HG03025 (cell line): ENCODE results near the gene LIN28B.
A peak's percentile ranks its signal among the peaks of the same experiment; 100 is the strongest.
"Not testable (repeated sequence)": the region's sequence is repeated elsewhere in the genome, so short reads cannot be mapped to it uniquely, and the experiment has no call there.

Experiments used
- ATAC-seq: cut with Tn5 transposase; IDR thresholded peaks from one replicate; pipeline ENCODE4 v1.9.1; 2021; ENCODE audit warnings: mild to moderate bottlenecking, moderate library complexity; ENCODE audit not compliant: unreplicated experiment, low FRiP score

Gene LIN28B

DNA sequence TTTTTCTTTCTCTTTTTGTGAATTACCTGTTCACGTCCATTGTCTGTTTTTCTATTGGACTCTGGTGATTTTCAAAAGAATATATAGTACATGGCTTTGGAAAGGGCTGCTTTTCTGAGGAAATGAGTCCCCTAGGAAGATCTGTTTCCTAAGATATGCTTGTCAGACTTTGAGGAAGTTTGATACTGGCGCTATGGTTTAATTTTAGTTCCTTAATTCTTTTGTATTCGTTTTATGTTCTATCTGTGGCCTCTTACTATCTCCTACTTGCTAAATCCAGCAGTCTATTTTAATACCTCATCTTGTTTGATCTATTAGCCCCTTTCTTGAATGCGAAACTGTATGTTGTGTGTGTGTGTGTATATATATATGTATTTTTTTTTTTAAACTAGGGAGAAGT, 101.9 kb downstream of the LIN28B start:
- no peak for ATAC-seq

DNA sequence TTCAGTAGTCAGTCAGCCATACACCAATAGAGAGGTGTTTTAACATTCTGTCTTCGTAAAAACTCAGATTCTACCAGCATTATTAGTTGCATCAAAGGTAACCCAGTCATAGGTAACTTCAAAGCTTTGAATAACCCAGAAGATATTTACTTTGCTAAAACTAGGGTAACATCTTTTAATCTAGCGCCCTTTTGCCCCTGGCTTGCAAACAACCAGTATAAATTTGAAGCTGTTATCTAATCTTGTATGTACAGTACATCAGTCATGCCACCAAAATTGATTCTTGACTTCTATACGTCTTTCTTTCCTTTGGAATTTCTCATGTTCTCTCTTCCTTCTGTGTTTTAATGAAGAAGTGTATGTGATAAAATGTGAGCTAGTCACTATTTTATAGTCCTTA, 109.3 kb downstream of the LIN28B start:
- no peak for ATAC-seq

DNA sequence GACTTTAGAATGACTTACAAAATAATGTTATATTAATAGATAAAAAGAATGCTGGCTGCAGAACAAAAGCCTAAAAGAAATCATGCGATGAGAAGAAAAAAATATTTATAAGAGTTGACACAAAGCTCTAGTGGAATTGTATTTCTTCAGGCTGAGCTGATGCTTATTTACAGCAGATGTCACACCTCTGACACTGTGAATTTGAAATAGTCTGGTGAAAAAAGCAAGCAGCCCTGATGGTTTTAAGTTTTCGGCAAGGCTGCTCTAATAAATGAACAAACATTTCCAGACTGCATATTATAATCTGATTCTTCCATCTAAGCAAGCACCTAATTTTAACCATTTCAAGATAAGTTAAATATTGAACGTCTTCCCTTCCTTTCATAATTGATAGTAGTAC, 109.9 kb downstream of the LIN28B start:
- ATAC-seq = no peak

DNA sequence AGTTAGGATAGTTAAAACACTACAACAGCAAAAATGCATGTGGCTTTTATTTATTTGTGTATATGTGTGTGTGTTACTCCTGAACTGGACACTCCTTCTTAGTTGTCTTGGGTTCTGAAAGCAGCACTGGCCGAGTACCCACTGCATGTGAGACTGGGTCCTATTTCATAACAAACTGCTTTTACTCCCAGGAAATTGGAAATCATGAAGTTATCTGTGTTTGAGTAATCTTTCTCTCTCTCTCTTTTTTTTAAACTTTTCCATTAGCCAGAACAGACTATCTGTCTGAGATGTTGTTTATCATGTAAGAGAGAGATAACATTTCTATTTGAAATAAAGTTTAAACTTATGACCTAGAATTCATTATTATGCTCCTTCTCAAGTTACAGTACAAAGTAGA, 110.4 kb downstream of the LIN28B start:
- ATAC-seq = no peak

DNA sequence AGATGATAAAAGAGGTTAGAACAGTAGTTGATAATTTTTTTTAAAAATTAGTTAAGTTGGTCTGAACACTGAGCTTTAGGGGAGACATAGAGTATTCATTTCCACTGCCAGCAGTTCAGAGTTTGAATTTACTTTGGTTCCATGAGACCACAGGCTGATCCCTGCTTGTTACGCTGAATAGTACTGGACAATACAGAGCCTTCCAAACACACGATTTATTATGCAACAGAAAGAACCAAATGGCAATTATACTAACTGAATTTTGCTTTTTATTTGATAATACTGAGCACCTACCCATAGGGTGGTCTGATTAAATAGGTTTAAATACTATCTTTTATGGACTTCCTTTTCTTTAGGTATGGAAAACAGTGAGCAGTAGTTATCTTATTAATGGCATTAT, 111.5 kb downstream of the LIN28B start:
- ATAC-seq = no peak

DNA sequence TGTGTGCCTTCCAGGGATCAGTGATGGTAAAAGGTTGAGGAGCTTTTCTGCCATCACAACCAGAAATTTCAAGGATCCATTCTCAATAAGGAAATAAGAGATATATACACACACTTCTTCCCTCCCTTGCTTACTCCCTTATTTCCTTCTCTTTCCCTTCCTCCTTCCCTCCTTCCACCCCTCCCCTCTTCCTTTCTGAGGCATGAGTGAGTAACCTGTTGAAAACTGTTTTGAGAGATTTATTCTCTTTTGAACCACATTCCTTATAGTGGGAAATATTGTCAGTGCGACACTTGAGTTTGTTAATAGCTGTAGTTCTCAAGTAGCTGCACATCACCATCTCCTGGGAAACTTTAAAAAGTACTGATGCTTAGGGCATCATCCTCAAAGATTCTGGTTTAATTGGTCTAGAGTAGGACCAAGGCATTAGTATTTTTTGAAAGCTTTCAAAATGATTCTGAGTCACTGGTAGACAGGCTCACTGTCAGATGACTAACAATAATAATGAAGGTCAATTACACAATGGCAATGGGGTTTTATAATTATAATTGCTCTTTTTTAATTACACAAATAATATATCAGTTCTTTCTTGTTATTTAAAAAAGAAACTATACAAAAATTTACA, 113.0 kb downstream of the LIN28B start:
- ATAC-seq = no peak

DNA sequence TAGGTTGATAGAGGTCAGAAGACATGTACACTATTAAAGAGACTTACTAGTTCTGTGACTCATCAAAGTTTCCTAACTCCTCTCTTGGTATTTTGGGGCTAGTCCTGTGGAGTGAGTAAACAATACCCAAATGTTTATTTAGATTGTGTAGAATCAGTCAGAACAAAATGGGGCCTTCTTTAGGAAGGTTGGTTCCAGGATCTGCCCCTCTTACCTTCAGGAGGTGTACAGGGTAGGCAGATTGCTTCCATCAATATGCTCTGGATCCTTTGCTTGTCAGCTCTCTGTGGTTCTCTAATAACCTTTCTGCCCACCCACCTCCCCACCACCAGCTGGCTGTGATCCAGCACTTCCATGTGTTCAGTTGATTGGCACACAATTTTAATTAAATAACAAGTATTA, 115.9 kb downstream of the LIN28B start:
- ATAC-seq = no peak

DNA sequence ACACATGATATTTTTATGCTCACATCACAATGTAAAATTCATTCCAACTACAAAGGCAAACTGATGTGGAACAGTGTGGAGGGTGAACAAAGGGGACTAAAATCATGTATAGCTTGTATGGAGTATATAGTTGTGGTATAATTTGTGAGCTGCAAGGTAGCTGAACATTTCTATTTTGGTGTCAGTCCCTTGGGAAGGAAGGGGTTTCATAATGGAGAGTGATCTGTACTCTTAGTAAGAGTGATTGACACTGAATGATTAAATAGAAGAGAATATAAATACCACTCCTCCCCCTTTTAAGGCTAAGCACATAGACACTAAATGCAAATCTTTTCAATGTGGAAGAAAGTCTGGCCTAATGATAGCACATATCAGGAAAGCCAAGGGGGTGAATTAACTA, 118.3 kb downstream of the LIN28B start:
- ATAC-seq = no peak

DNA sequence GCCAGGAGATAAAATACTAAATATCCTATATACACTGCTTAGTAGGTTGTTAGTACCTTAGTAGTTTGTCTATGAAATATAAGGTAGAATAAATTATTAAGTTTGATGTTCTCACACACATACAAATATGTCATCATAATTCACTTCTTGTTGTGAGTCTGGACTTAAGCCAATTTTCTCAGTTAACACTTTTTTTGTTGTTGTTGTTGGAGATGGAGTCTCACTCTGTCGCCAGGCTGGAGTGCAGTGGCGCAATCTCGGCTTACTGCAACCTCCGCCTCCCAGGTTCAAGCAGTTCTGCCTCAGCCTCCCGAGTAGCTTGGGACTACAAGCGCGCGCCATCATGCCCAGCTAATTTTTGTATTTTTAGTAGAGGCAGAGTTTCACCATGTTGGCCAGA, 119.5 kb downstream of the LIN28B start:
- not testable (repeated sequence) for ATAC-seq

DNA sequence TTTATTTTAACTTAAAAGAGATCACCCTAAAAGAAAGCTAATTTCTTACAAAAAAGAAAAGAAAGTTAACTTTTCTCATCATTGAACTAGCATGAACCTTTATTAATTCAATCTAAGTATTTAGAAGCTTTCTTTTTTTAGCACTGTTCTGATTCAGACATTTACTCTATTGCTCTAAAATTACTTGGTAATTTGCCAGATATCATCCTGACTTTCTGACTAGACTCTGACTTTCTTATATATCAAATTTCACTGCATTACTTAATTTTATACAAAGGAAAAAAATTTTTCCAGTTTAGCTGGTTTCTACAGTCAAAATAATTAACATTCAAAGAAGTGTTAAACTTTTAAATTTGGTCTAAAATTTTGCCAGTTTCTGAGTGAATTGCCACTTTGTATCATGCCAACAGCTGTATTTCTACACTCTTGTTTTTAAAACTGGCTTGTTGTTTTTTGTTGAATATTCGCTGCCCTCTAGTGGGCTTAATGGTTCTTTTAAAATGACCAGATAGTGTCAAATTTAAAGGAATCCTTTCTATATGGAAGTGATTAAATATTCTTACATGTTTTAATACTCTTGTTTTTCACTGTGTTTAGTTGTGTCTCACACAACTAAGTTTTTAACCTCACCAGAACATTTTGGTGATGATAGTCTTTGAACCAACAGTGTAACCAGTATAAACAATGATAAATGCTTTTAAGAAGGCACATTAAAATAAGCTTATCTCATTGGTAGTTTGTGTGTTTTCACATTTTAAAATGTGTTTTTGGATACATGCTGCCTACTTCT, 120.9 kb downstream of the LIN28B start:
- ATAC-seq = no peak

DNA sequence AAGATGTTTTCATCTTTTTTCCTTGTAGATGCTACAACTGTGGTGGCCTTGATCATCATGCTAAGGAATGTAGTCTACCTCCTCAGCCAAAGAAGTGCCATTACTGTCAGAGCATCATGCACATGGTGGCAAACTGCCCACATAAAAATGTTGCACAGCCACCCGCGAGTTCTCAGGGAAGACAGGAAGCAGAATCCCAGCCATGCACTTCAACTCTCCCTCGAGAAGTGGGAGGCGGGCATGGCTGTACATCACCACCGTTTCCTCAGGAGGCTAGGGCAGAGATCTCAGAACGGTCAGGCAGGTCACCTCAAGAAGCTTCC, 121.4 kb downstream of the LIN28B start:
- ATAC-seq = no peak

DNA sequence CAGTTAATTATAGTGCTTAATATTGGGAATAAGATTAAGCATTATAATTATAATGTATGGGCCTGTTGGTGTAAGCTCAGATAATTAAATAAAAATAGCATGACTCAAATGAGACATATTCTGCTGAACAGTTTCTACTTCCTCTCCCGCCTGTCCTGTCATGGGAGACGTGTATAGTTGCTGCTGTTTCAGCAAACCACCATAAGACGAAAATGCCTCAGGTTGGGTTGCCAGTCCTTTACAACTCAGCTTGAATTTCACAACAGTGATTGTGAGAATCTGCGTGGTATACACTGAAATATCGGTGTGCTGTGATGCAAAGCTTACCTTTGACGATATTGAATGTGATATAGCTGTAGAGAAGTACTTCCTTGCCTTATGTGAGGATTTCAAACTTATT, 123.4 kb downstream of the LIN28B start:
- no peak for ATAC-seq

DNA sequence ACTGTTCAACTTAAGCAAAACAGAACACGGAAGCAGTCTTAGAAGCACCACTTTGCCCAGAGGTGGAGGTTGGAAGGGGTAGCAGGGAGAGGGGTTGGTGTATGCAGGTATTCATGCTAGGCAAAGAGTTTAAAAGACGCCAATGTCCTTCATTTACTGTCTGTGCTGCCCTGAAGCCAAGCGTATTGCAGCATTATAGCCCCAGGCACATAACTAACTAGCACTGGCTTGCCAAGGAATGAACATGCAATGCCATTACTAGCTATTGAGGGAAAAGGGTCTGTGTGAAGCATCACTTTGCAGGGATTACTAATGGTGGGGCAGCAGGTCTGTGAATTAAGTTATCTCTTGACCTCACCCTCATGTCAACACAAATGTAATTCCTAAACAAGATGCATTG, 124.8 kb downstream of the LIN28B start:
- ATAC-seq = not testable (repeated sequence)

DNA sequence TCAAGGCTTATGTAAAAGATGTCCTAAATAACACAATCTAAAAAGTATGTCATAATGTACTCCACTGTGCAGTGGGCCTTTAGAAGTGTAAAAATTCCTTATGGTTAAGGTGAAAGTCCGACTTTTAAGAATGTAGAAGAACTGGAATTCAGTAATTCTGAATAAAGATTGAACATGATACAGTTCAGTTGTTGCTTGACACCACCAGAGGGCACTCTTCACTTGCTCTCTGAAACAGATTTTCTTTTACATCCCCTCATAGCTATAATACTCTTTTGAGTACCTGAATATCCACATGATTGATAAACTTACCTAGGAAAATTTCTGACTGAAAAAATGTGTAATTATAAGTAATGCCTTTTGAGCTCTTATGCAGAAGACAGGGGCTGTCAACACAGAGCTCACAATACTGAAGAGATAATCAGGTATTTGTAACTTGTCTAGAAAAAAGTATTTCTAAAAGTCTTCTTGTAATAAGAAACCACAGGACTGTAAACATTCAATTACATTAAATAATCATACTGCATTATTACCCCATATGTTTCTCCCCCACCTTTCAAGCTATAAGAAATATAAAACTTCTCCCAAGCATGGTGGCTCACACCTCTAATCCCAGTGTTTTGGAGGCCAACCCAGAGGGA, 130.8 kb downstream of the LIN28B start:
- peak; percentile 63 for ATAC-seq

DNA sequence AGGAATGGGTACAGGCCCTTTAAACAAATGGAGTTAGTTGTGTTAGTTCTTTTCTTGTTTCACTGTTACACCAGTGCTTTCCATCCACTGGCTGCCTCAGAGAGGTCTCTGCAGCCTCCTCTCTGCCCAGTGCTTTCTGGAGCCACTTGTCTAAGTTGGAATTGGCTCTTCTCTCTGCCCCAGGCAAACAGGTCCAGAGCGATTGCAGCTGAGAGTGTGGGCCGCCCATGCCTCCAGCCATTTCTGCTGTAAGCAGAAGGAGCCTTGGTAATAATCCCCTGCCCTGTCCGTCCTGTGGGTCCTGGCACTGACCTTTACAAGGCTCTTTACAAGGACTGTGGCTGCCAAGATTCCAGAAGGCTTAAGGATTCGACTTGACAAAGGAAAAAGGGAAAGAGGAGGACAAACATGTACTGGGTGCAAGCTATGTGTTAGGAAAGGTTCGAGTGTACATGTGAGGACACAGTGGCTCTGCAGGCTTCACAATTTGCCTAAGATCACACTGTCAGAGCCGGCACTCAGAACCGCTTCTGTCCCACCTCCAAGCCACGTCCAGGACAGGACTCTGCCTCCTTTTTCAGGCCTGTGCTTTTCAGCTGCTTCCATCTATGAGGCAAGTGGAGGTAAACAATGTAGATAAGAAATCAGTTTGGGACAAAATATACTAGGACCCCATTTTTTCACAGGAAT, 134.4 kb downstream of the LIN28B start:
- ATAC-seq = no peak

DNA sequence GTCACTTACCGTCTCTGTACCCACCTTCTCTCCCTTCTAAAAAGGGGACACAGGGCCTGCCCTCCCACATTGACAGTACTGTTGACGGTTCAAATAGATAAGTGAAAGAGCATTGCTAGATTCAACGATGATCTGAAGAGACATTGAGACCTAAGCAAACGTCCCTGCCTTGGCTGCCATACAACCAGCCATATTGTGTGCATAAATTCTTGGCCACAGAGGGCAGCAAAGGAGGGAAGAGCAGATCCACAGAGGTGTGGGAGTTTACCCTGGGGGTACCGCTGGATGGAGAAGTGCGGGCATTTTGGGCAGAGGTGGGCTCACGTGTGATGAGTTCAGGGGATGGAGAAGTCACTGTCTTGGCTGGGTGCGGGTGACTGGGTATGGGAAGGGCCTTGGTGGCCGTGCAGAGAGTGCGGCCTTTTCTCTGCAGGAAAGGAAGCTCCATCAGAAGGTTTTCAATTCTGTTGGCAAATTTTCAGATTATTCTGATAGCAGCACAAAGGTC, 137.3 kb downstream of the LIN28B start:
- ATAC-seq = no peak

DNA sequence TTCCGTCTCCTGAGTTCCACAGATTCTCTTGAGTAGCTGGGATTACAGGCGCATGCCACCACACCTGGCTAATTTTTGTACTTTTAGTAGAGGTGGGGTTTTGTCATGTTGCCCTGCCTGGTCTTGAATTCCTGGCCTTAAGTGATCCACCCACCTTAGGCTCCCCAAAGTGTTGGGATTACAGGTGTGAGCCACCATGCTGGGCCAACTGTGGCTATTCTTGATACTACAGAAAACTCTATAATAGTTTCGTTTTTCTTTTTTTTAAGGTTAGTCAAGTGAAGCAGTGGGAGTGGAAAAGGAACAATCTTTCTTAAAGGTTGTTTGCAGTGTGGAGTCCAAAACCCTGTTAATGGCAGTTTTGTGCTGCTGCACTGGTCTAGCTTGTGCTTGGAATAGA, 138.2 kb downstream of the LIN28B start:
- ATAC-seq = no peak

DNA sequence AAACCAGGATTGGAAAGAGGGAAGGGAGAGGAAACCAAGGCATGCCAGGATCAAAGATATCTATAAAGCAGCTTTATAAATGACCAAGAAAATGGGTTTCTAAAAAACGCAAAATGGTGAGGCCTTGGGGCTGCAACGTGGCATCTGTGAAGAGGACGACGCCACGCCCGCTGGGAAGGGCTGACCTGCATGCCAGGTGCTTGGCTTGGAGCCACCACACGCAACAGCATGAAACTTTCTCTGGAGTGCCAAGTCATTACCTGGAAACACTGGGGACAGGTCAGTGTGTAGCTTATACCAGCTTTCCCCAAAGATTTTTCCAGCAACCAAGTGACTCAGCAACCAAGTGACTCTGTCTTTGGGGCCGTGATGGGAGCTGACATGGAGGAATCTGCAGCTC, 140.4 kb downstream of the LIN28B start:
- ATAC-seq = no peak

DNA sequence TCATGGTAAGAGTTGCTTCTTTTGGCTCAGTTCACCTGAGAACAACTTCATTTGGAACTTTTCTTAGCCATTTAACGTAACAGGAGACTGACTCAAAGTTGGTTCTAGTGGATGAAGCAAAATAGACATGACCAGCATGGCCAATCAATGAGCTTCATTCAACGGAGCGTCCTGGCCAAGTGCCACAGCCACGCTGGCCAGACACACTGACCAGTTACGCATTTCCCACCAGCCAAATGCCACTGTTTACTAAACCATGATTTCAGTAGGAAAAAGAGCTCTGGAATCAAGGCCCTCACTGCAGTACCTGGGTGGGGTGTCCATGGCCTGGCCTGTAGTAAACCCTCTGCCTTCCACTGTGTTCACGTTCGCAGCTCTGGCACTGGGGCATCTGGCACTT, 142.5 kb downstream of the LIN28B start:
- ATAC-seq = no peak

DNA sequence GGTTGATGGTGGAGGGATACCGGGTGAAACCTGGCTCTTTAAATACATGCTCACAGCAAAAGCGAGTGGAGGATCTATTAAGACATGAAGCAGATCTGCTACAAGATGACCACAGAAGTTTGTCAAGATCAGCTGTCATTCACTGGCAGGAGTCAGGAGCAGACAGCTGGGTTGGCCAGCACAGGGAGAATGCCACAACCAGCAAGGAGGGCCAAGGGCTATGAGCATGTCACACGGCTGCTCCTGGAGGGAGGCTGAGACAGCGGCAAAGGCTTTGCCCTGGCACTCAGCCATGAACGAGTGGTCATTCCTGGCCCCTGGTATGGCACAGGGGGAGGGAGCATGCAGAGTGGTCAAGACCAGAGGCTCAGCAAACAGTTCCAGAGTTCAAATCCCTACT, 145.3 kb downstream of the LIN28B start:
- ATAC-seq = no peak

DNA sequence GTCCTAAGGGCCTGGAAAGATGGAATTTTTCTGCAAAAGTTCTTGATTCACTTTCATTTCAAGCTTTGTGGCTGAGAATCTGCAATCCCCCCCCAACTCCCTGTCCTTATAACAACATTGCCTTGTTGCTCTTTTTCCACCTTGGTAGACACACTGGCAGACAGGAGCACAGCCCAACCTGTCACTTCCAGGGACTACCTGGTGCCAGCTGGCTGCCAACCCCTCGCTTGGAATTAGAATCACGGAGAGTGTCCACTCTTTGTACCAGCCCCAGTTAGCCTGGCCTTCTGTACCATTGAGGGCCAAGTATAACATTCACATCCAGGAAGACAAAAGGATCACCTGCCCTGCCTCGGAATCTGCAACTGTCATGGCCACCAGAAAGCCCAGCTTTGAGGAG, 148.2 kb downstream of the LIN28B start:
- ATAC-seq = no peak
